B cell (primary cell): ENCODE data around the gene DNAJB9. TPM values are rescaled to one million over a fixed set of nuclear protein-coding genes. Genes with fewer than 3 reads are reported as not detected.

Experiments used
- ATAC-seq: fragments of 200-7000 bp; cut with Tn5 transposase; one replicate; pipeline ENCODE4 v1.10.0; 2021; ENCODE audit warnings: low read depth, mild to moderate bottlenecking, moderate number of reproducible peaks, moderate library complexity
- CTCF ChIA-PET: fragments of 350-600 bp; sonication (Branson Sonifier 250); formaldehyde crosslinking; loops from one replicate; lab custom pipeline; 2021; ENCODE audit warnings: antibody characterized with exemption, inconsistent platforms; lab: Charles Lee
- POLR2A ChIA-PET: fragments of 350-600 bp; sonication (Branson Sonifier 250); formaldehyde crosslinking; loops from one replicate; lab custom pipeline; 2021; ENCODE audit warnings: antibody characterized with exemption; lab: Charles Lee
- DNase-seq: peaks from one replicate; pipeline ENCODE4 v3.0.0; 2013
- H2AFZ ChIP-seq: 2 replicates; pipeline ENCODE4 v1.6.1; 2012; ENCODE audit warnings: mild to moderate bottlenecking, low read depth, low read length; ENCODE audit not compliant: insufficient read depth, poor library complexity, severe bottlenecking
- H3K27ac ChIP-seq, 2 donors: 1 replicate in 1 of 2; 2 replicates in 1 of 2; pipeline ENCODE4 v1.5.1; 2012 to 2013; ENCODE audit warnings: low read length in 2 of 2, mild to moderate bottlenecking in 2 of 2, moderate library complexity in 1 of 2
- H3K27me3 ChIP-seq, 4 experiments: fragments of 200-600 bp in 1 of 4; sonication (generic) in 1 of 4; replicated peaks in 1 of 4; 1 replicate in 2 of 4; 2 replicates in 2 of 4; pipeline versions ENCODE4 v1.6.1 to v1.7.0; 2013 to 2016; ENCODE audit warnings: low read length in 3 of 4, mild to moderate bottlenecking in 2 of 4, mixed read lengths in 1 of 4, moderate library complexity in 1 of 4; ENCODE audit not compliant: insufficient read depth in 4 of 4, control insufficient read depth in 3 of 4; ENCODE audit errors: control extremely low read depth in 1 of 4
- H3K36me3 ChIP-seq, 2 experiments: replicated peaks in 1 of 2; 1 replicate in 1 of 2; 2 replicates in 1 of 2; pipeline versions ENCODE4 v1.6.1 to v1.7.1; 2013; ENCODE audit warnings: low read length in 1 of 2; ENCODE audit not compliant: insufficient read depth in 2 of 2, control insufficient read depth in 1 of 2; ENCODE audit errors: control extremely low read depth in 1 of 2, extremely low read depth in 1 of 2
- H3K4me1 ChIP-seq, 2 donors: fragments of 200-600 bp in 1 of 2; sonication (generic) in 1 of 2; 1 replicate in 1 of 2; 2 replicates in 1 of 2; pipeline versions ENCODE4 v1.5.1 to v1.6.1; 2013 to 2017; ENCODE audit warnings: low read length in 2 of 2; ENCODE audit not compliant: control insufficient read depth in 2 of 2, insufficient read depth in 2 of 2
- H3K4me2 ChIP-seq: replicated peaks from 2 replicates; pipeline ENCODE3; 2012; ENCODE audit warnings: mild to moderate bottlenecking, low read depth, low read length; ENCODE audit not compliant: poor library complexity, severe bottlenecking
- H3K4me3 ChIP-seq, 5 experiments: fragments of 200-600 bp in 1 of 5; sonication (generic) in 1 of 5; 1 replicate in 3 of 5; 2 replicates in 2 of 5; pipeline versions ENCODE4 v1.5.1 to v1.7.0; 2011 to 2016; ENCODE audit warnings: low read length in 4 of 5, mild to moderate bottlenecking in 4 of 5, low read depth in 2 of 5, control low read depth in 1 of 5, moderate library complexity in 1 of 5; ENCODE audit not compliant: insufficient read depth in 1 of 5; ENCODE audit errors: control extremely low read depth in 1 of 5, extremely low read depth in 1 of 5
- H3K79me2 ChIP-seq: fragments of 200-600 bp; sonication (generic); one replicate; pipeline ENCODE4 v1.6.0; 2016; ENCODE audit warnings: low read length; ENCODE audit not compliant: control insufficient read depth, insufficient read depth
- H3K9ac ChIP-seq: fragments of 200-600 bp; sonication (generic); 2 replicates; pipeline ENCODE4 v1.6.1; 2017; ENCODE audit warnings: mild to moderate bottlenecking, low read length, moderate library complexity
- H3K9me3 ChIP-seq, 3 donors: one replicate each; pipeline versions ENCODE4 v1.6.1 to v1.7.1; 2013; ENCODE audit warnings: low read length in 2 of 3; ENCODE audit not compliant: control insufficient read depth in 2 of 3, insufficient read depth in 1 of 3; ENCODE audit errors: control extremely low read depth in 1 of 3
- H4K20me1 ChIP-seq: 2 replicates; pipeline ENCODE4 v1.6.0; 2012; ENCODE audit warnings: mild to moderate bottlenecking, low read length; ENCODE audit not compliant: insufficient read depth, control insufficient read depth, poor library complexity, severe bottlenecking
- H3K27ac Mint-ChIP-seq: one replicate; pipeline ENCODE4 v1.8.0; 2021; ENCODE audit warnings: mixed read lengths
- H3K27me3 Mint-ChIP-seq: one replicate; pipeline ENCODE4 v1.8.0; 2021; ENCODE audit warnings: mixed read lengths
- H3K4me1 Mint-ChIP-seq: one replicate; pipeline ENCODE4 v1.8.0; 2021; ENCODE audit warnings: mixed read lengths
- H3K4me3 Mint-ChIP-seq: one replicate; pipeline ENCODE4 v1.8.0; 2021; ENCODE audit warnings: mixed read lengths
- H3K9me3 Mint-ChIP-seq: one replicate; pipeline ENCODE4 v1.8.0; 2022; ENCODE audit warnings: mixed read lengths; ENCODE audit not compliant: insufficient read depth
- EZH2 ChIP-seq: IDR thresholded peaks from 2 replicates; pipeline ENCODE4 v1.6.1; 2012; ENCODE audit warnings: borderline replicate concordance, low read depth, mild to moderate bottlenecking, moderate library complexity, low read length; ENCODE audit not compliant: insufficient read depth, poor library complexity, severe bottlenecking
- WGBS: methylation state at CpG from one replicate; pipeline ENCODE4 v1.1.5; 2013; ENCODE audit warnings: missing lambda C conversion rate; ENCODE audit not compliant: insufficient coverage; 5-methylcytosine and 5-hydroxymethylcytosine counted together
- intact Hi-C: fragments of 100-400 bp; cut with micrococcal nuclease; formaldehyde crosslinking; loops from one replicate; pipeline ENCODE4 v1.10.0; 2022
- polyA plus RNA-seq: library from polyadenylated mRNA; depleted of rRNA; stranded (reverse); fragments of >200 nt; gene quantifications from 2 replicates; pipeline ENCODE4 v1.2.3, GENCODE V29; 2012
- total RNA-seq, 2 donors: library from RNA; stranded (reverse); fragments of 120-200 nt in 1 of 2; gene quantifications; 1 replicate in 1 of 2; 2 replicates in 1 of 2; pipeline versions ENCODE4 v1.2.3 to v1.2.4, GENCODE V29; 2013 to 2022
- TF ChIP-seq, protein P1 (sequence below): fragments of 200-600 bp; IDR thresholded peaks from one replicate; pipeline ENCODE4 v1.8.0; 2022; ENCODE audit warnings: antibody characterized with exemption, mild to moderate bottlenecking

Gene DNAJB9
- total and polyA plus RNA-seq, 2 donors (not counting 1 experiment from before 2014, with no cell fraction given), result 19.5 to 23.1 TPM

DNA sequence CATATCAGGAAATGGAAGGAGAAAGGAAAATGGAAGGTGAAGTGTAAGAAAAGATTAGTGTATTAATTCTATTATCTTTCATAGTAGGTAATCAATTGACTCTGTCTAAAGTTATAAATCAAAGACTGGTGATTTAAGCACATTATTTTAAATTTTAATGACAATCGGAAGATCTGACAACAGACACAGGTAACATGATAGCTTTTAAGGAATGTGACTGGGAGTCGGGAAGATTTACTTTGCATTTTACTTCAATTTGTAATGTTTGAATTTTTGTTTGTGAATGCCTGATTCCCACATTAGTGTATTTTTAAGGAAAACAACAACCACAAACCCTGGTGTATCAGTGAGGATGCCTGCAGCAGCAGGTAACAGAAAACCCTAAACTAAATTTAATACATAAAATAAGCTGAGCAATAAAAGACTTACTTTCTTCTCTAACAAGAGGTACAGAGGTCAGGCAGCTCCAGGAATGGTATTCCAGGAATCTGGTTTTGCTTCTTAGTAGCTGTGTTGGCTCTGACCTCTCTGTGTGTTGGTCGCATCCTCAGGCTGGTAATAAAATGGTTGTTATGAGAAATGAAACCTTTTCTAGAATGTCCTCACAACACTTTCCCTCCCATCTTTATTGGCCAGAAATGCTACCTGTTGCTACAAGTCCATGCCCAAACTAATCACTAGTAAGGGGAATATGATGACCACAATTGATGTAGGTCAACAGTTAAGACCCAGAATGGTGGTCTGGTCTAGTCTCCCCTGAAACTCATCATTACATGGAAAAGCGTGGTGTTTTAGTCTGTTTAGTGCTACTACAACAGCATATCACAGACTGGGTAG lies 12.2 kb downstream of the DNAJB9 start:
- intact Hi-C loops, result no loop called here
- no peak overlapping the region for H3K4me3 Mint-ChIP-seq
- Histone ChIP-seq H3K27me3 (no peaks in the 10 kb centered on the region), H3K9me3 (peaks cover 0 to 18% (median 6%) of the 10 kb centered on the region in 3 donors), H3K79me2 (peaks cover 5% of the 10 kb centered on the region), H3K9ac (no peak overlapping the region), H3K36me3 (peaks cover 0 to 18% of the 10 kb centered on the region in 2 experiments), H3K4me3 (no peak overlapping the region), H3K27ac (no peak overlapping the region), H3K4me1 (no peaks in the 10 kb centered on the region), H2AFZ (no peak overlapping the region), H3K4me2 (no peak overlapping the region), H4K20me1 (no peaks in the 10 kb centered on the region)
- no peak for DNase-seq
- H3K4me1 Mint-ChIP-seq, result peaks cover under 1% of the 10 kb centered on the region
- no CpG with 5 or more reads among the region's 4 CpGs for WGBS
- H3K27ac Mint-ChIP-seq, result no peak overlapping the region
- TF ChIP-seq EZH2, result no peak
- TF ChIP-seq, protein P1, sequence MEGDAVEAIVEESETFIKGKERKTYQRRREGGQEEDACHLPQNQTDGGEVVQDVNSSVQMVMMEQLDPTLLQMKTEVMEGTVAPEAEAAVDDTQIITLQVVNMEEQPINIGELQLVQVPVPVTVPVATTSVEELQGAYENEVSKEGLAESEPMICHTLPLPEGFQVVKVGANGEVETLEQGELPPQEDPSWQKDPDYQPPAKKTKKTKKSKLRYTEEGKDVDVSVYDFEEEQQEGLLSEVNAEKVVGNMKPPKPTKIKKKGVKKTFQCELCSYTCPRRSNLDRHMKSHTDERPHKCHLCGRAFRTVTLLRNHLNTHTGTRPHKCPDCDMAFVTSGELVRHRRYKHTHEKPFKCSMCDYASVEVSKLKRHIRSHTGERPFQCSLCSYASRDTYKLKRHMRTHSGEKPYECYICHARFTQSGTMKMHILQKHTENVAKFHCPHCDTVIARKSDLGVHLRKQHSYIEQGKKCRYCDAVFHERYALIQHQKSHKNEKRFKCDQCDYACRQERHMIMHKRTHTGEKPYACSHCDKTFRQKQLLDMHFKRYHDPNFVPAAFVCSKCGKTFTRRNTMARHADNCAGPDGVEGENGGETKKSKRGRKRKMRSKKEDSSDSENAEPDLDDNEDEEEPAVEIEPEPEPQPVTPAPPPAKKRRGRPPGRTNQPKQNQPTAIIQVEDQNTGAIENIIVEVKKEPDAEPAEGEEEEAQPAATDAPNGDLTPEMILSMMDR, result no peak
- H3K27me3 Mint-ChIP-seq, result peaks cover 8% of the 10 kb centered on the region
- ATAC-seq, result no peak
- ChIA-PET CTCF (no interaction called here), POLR2A (no interaction called here)
- H3K9me3 Mint-ChIP-seq, result peaks cover 2% of the 10 kb centered on the region

DNA sequence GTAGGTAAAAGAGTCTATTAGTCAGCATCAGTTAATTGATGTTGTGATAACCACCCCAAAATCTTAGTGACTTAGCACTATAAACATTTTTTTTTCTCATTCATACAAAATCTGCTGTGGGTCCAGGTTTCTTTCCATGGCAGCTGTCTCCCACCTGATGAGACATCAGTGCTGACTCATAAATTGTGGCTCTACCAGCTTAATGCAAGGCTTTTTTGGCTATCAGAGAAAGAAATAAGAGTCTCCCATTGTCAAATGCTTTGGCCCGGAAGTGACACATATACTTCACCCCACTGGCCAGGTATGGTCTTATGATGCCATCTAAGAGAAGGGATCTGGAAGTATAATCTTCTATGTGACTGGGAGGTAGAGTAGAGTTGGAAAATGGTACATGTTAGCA lies 14.5 kb downstream of the DNAJB9 start:
- Mint-ChIP-seq H3K27ac (no peak overlapping the region), H3K4me1 (no peaks in the 10 kb centered on the region), H3K27me3 (peaks cover 11% of the 10 kb centered on the region), H3K4me3 (no peak overlapping the region), H3K9me3 (no peaks in the 10 kb centered on the region)
- no CpG with 5 or more reads among the region's 1 CpG for WGBS
- Histone ChIP-seq H3K36me3 (peaks cover 0 to 10% of the 10 kb centered on the region in 2 experiments), H3K9ac (no peak overlapping the region), H3K79me2 (no peaks in the 10 kb centered on the region), H3K9me3 (peaks cover 0 to 14% (median 6%) of the 10 kb centered on the region in 3 donors), H3K4me1 (no peaks in the 10 kb centered on the region), H3K4me2 (no peak overlapping the region), H2AFZ (no peak overlapping the region), H3K27ac (no peak overlapping the region), H3K27me3 (no peaks in the 10 kb centered on the region), H4K20me1 (no peaks in the 10 kb centered on the region), H3K4me3 (no peak overlapping the region)
- intact Hi-C loops, result no loop called here
- DNase-seq (no peak), ATAC-seq (no peak)
- POLR2A ChIA-PET, result no interaction called here
- TF ChIP-seq, protein P1, result no peak
- TF ChIP-seq EZH2, result no peak
- CTCF ChIA-PET, result interaction anchor here (1.6 kb wide), 1 partner anchor 438 kb away, joined by 3 read pairs; no protein-coding TSS in a partner anchor
